Activated CD8-positive, alpha-beta T cell treated with anti-CD3 and anti-CD28 coated beads for 36 hours (primary cell): ENCODE results near the gene NOPCHAP1. TPM values are rescaled to one million over a fixed set of nuclear protein-coding genes. Genes with fewer than 3 reads are reported as not detected.

Experiments used
- ATAC-seq: fragments of 200-7000 bp; cut with Tn5 transposase; one replicate; pipeline ENCODE4 v1.10.0; 2021; ENCODE audit warnings: mild to moderate bottlenecking, moderate library complexity
- CTCF ChIA-PET: fragments of 350-600 bp; sonication (Branson Sonifier 250); formaldehyde crosslinking; loops from one replicate; lab custom pipeline; 2021; ENCODE audit warnings: antibody characterized with exemption; lab: Charles Lee
- POLR2A ChIA-PET: fragments of 350-600 bp; sonication (Branson Sonifier 250); formaldehyde crosslinking; loops from one replicate; lab custom pipeline; 2021; ENCODE audit warnings: antibody characterized with exemption; lab: Charles Lee
- DNase-seq: peaks from one replicate; pipeline ENCODE4 v3.0.0-alpha.2; 2020
- H3K27ac Mint-ChIP-seq: one replicate; pipeline ENCODE4 v1.8.0; 2021; ENCODE audit warnings: mild to moderate bottlenecking, mixed read lengths
- H3K27me3 Mint-ChIP-seq: one replicate; pipeline ENCODE4 v1.8.0; 2021; ENCODE audit warnings: mixed read lengths
- H3K36me3 Mint-ChIP-seq: one replicate; pipeline ENCODE4 v1.8.0; 2021; ENCODE audit warnings: low read depth, mixed read lengths
- H3K4me1 Mint-ChIP-seq: one replicate; pipeline ENCODE4 v1.8.0; 2021; ENCODE audit warnings: low read depth, mixed read lengths
- H3K4me3 Mint-ChIP-seq: one replicate; pipeline ENCODE4 v1.8.0; 2021; ENCODE audit warnings: mild to moderate bottlenecking, moderate library complexity, mixed read lengths
- H3K9me3 Mint-ChIP-seq: one replicate; pipeline ENCODE4 v1.8.0; 2021; ENCODE audit warnings: mixed read lengths
- CTCF ChIP-seq: fragments of 200-600 bp; IDR thresholded peaks from one replicate; pipeline ENCODE4 v1.8.0; 2022; ENCODE audit warnings: antibody characterized with exemption, mild to moderate bottlenecking
- intact Hi-C: fragments of 100-400 bp; cut with micrococcal nuclease; formaldehyde crosslinking; loops from one replicate; pipeline ENCODE4 v1.10.0; 2022
- total RNA-seq, 2 experiments: library from RNA; stranded (reverse); gene quantifications; one replicate each; pipeline ENCODE4 v1.2.3, GENCODE V29; 2021

NOPCHAP1 gene
- total RNA-seq, 2 experiments from 2014 or later = 39.4 to 42.0 TPM

GRCh38 chr12:105025890-105026289 is 39.8 kb downstream of the NOPCHAP1 start:
- ATAC-seq = no peak
- intact Hi-C loops = no loop called here
- CTCF ChIA-PET = interaction anchor here (0.9 to 1.3 kb wide), 4 partner anchors 11 to 25 kb away, joined by 3 to 4 read pairs (median 4); no protein-coding TSS in a partner anchor
- peaks cover 7% of the 10 kb centered on the region for H3K36me3 Mint-ChIP-seq
- peaks cover 2% of the 10 kb centered on the region for H3K4me1 Mint-ChIP-seq
- no peaks in the 10 kb centered on the region for H3K27me3 Mint-ChIP-seq
- no peaks in the 10 kb centered on the region for H3K9me3 Mint-ChIP-seq
- no peak for TF ChIP-seq CTCF
- H3K27ac Mint-ChIP-seq = no peak overlapping the region
- H3K4me3 Mint-ChIP-seq = no peak overlapping the region
- POLR2A ChIA-PET = no interaction called here
- DNase-seq = no peak

- Mint-ChIP-seq H3K27me3 (no peaks in the 10 kb centered on the region), H3K4me3 (no peak overlapping the region), H3K4me1 (peaks cover 7% of the 10 kb centered on the region), H3K36me3 (peaks cover 7% of the 10 kb centered on the region), H3K27ac (no peak overlapping the region), H3K9me3 (no peaks in the 10 kb centered on the region)
- TF ChIP-seq CTCF = no peak
- ATAC-seq = no peak
- no peak for DNase-seq
- CTCF ChIA-PET = interaction anchor here (0.9 to 1.3 kb wide), 2 partner anchors 11 to 25 kb away, joined by 3 to 4 read pairs; no protein-coding TSS in a partner anchor
- intact Hi-C loops = no loop called here
- POLR2A ChIA-PET = no interaction called here
Measured at GRCh38 chr12:105026411-105026810, 40.3 kb downstream of the NOPCHAP1 start.

GRCh38 chr12:105030820-105031807 is 45.0 kb downstream of the NOPCHAP1 start:
- no peak for DNase-seq
- H3K4me1 Mint-ChIP-seq = peaks cover 34% of the 10 kb centered on the region
- ChIA-PET CTCF (interaction anchor here (1.0 to 1.6 kb wide), 3 partner anchors 15 to 72 kb away, joined by 3 to 4 read pairs (median 3); no protein-coding TSS in a partner anchor), POLR2A (no interaction called here)
- intact Hi-C loops = no loop called here
- H3K36me3 Mint-ChIP-seq = peaks cover 22% of the 10 kb centered on the region
- TF ChIP-seq CTCF = no peak
- peak; percentile 64 for ATAC-seq
- H3K4me3 Mint-ChIP-seq = peak overlapping the region; percentile 14
- no peaks in the 10 kb centered on the region for H3K27me3 Mint-ChIP-seq
- H3K27ac Mint-ChIP-seq = peak overlapping the region; percentile 81
- peaks cover 2% of the 10 kb centered on the region for H3K9me3 Mint-ChIP-seq

GRCh38 chr12:105032703-105033357 is 46.7 kb downstream of the NOPCHAP1 start:
- H3K27me3 Mint-ChIP-seq = no peaks in the 10 kb centered on the region
- H3K4me1 Mint-ChIP-seq = peaks cover 44% of the 10 kb centered on the region
- DNase-seq (no peak), ATAC-seq (no peak)
- intact Hi-C loops = no loop called here
- ChIA-PET POLR2A (no interaction called here), CTCF (interaction anchor here (0.9 to 1.2 kb wide), 2 partner anchors 10 to 242 kb away, joined by 3 read pairs; no protein-coding TSS in a partner anchor)
- peaks cover 17% of the 10 kb centered on the region for H3K36me3 Mint-ChIP-seq
- H3K27ac Mint-ChIP-seq = peak overlapping the region; percentile 79
- TF ChIP-seq CTCF = no peak
- no peak overlapping the region for H3K4me3 Mint-ChIP-seq
- peaks cover 2% of the 10 kb centered on the region for H3K9me3 Mint-ChIP-seq
